Glomerular endothelial cell (primary cell): ENCODE results near the gene OR52A5. TPM values are rescaled to one million over a fixed set of nuclear protein-coding genes. Genes with fewer than 3 reads are reported as not detected.
"Not testable (repeated sequence)": the region's sequence is repeated elsewhere in the genome, so short reads cannot be mapped to it uniquely, and the experiment has no call there.

Experiments used
- DNase-seq: peaks from one replicate; pipeline ENCODE4 v3.0.0-alpha.2; 2011; ENCODE audit warnings: low read depth, low spot score; ENCODE audit errors: extremely low read depth
- total RNA-seq: library from RNA; depleted of rRNA; stranded (reverse); fragments of >200 nt; gene quantifications from 2 replicates; pipeline ENCODE4 v1.2.3, GENCODE V29; 2015

Gene OR52A5
- total RNA-seq: not detected in 2 replicates

DNA sequence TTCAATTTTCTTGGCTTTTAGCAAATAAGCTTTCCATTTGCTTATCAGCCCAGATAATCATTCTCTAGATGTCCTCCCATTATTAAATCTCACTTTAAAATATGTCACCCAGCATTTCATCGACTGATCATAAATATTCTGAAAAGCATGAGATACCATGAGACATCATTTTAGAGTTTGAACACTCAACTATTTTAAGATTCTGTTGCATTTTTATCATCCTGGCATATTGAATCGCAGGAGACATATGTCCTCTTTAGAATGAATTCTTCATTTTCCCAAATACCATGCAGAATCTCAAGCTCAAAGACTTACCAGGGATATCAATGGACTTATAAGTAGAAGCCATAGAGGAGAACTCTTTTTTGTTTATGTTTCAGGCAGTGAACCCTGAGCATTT, at the start of gene OR52A5:
OR52A5 (minus strand) TSS at position 361 of the 400 bp plus-strand sequence. CDS start 5,714 bp downstream, outside the sequence.
- no peak for DNase-seq

DNA sequence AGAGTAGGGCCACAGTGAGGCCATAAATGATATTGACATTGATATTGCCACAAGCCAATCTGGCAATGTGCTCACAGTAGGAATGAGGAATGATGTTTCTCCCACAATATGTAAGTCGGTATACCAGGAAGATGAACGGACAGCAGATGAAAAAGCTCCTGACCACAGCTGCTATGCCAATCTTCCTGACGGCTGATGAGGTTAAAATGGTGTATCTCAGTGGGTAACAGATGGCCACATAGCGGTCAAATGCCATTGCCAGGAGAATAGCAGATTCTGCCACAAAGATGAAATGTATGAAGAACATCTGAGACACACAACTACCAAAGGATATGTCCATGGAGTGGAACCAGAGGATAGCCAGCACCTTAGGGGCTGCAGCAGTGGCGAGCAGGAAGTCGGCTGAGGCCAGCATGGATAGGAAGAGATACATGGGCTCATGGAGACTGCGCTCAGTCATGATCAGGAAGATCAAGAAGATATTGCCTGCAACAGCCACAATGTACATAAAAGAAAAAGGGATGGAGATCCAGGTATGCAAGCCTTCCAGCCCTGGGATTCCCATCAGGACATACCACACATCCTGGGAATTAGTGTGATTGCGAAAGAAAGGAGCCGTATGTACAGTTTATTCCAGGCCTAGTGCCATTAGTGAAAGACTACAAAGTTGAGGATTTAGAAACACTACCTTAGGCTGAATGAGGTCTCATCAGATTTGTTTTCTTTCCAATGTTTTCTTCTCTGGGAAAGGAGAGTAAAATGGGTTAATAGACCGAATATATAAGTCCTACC, 40.1 kb upstream of the OR52A5 start:
- DNase-seq: no peak

DNA sequence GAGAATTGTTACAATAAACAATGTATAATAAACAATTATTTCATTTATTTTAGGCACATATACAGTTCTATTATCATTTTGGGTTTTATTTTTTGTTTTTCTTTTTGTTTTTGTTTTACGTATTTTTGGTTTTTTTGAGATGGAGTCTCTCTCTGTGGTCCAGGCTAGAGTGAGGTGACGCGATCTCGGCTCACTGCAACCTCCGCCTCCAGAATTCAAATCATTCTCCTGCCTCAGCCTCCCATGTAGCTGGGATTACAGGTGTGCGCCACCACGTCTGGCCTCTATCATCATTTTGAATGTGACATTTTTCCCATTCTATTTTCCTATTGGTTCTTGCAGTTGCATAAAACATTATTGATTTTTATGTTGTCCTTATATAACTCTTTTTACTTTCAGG, 36.8 kb upstream of the OR52A5 start:
- no peak for DNase-seq

DNA sequence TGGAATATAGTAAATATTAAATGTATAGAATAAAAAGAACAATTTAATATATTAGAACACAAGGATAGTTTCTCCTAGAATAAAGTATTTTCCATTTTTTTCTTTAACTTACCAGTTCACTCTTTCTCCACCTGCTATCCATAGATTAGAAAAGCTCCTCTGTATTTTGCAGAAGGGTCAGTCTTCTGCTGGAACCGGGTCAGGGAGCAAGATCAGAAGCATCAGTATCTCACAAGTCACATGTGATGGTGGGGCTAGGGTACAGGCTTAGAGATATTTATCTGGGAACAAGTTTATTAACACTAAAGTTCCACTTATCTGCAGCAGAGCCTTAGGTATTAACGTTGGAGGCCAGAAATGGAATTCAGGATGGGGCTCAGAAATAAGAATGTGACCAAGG, 33.7 kb upstream of the OR52A5 start:
- DNase-seq: no peak

DNA sequence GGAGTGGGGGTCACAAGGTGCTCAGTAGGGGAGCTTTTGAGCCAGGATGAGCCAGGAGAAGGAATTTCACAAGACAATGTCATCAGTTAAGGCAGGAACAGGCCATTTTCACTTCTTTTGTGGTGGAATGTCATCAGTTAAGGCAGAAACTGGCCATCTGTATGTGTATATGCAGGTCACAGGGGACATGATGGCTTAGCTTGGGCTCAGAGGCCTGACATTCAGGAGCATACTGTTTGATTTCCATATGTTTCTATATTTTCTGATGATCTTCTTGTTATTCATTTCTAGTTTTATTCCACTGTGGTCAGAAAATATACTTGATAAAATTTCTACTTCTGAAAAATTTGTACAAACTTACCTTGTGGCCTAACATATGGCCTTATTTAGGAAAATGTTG, 27.7 kb upstream of the OR52A5 start:
- not testable (repeated sequence) for DNase-seq

DNA sequence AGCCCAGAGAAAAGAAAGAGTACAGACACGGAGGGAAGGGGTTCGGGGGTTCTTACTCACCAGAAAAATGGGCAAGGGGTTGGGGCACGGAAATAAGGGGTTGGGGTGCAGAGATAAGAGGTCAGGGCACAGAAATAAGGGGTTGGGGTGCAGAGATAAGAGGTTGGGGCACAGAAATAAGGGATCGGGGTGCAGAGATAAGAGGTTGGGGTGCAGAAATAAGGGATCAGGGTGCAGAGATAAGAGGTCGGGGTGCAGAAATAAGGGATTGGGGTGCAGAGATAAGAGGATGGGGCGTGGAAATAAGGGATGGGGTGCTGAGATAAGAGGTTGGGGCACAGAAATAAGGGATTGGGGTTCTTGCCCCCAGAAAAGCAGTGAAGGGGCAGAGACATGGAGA, 26.7 kb upstream of the OR52A5 start:
- not testable (repeated sequence) for DNase-seq

DNA sequence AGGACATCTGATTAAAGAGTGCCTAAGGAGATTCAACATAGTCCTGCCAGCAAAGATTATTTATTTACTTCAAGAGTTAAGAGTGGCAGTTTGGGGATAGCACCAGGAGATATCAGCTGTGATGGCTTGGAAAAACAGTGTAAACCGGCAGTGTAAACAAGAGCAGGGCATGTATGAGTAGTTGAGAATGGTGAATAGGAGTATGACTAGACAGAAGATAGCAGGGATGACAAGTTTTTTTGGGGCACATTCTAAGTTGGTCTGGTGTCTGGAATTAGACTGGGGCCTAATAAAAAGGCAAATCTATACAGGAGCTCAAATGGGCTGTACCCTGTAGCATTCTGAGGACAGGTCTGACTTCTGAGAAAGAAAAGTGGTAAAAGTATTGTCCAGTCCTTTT, 22.9 kb upstream of the OR52A5 start:
- not testable (repeated sequence) for DNase-seq

DNA sequence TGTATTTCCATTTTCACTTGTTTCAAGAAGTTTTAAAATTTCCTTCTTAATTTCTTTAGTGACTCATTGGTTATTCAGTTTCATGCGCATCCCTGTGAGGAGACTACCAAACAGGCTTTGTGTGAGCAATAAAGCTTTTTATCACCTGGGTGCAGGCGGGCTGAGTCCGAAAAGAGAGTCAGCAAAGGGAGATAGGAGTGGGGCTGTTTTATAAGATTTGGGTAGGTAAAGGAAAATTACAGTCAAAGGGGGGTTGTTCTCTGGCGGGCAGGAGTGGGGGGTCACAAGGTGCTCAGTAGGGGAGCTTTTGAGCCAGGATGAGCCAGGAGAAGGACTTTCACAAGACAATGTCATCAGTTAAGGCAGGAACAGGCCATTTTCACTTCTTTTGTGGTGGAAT, 22.1 kb upstream of the OR52A5 start:
- not testable (repeated sequence) for DNase-seq

DNA sequence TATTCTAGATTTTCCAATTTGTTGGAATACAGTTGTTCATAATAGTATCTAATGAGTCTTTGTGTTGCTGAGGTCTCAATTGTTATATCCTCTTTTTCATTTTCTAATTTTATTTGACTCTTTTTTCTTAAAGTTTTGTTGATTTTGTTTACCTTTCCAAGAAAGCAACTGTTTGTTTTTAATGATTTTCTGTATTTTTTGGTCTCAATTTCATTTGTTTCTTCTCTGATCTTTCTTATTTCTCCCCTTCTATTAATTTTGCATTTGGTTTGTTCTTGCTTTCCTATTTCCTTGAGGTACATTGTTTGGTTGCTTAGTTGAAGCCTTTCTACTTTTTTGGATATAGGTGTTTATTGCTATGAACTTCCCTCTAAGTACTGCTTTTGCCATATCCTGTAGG, 21.6 kb upstream of the OR52A5 start:
- DNase-seq: no peak

DNA sequence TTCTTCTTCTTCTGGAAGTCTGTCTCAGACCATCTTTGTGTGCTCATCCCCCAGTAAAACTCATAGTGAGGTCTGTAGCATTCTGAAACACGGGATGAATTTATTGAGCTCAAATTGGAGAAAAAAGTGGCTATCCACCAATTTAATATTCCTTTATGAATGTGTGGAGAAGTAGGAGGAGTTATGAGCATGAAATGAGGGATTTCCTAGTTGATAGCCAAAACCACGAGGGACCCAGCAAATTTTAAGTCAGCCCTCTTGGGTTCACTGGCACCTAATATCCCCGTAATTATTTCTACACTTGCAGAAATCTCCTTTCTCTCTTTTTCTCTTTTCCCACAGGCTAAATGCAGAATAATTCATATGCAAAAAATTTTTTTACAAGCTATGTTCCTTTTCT, 16.5 kb upstream of the OR52A5 start, which contains the start of gene OR52A1:
OR52A1 (minus strand) TSS at position 101 of the 400 bp plus-strand sequence. CDS start 2,388 bp downstream, outside the sequence.
- no peak for DNase-seq

DNA sequence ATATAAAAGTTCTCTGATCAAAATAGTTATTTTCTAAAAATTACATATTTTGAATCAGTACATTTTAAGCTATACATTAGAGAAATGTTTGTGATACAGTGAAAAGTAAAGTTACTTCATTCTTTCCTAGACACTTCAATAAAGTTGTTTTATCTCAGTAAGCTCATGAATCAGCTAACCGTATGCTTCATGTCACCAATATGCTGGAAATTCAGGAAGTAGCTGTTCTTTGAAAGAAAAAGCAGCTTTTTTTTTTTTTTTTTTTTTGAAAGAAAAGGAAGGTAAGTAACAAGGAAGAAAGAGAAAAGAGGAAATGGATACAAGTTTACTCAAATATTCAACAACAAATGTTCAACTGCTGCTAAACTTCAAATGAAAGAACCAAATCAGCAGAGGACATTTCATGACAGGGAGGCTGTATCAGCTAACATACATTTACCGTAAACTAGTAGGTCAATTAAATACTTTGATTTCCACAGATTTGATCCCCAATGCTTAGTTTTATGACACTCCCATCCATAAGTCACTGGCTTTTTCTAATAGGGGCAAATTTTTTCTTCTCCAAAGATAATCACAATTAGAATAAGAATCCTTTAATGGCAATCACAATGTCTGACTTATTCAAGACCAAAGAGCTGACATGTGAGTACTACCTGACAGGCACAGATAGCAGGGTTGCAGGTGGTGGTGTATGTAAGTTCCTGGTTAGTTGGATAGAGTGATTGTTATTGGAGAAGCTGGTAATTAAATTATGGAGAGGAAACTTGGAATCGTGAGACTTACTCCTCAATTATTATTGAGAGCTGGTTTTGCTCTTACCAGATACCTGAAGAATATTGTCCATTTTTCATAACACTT, 15.6 kb upstream of the OR52A5 start:
- DNase-seq: no peak

DNA sequence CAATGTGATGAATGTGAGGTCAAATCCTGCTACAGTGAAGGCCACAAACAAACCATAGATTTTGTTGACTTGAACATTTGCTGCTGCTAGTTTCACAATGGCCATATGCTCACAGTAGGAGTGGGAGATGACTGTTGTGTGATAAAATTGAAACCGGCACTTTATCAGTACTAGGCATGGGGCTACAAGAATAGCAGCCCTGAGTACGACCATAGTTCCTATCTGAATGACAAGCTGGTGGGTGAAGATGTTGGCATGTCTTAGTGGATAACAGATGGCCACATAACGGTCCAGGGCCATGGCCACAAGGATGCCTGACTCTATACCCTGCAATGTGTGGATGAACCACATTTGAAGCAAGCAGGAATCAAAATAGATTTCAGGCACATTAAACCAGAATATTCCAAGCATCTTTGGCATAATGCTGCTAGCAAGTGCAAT, 13.6 kb upstream of the OR52A5 start:
- DNase-seq: no peak

DNA sequence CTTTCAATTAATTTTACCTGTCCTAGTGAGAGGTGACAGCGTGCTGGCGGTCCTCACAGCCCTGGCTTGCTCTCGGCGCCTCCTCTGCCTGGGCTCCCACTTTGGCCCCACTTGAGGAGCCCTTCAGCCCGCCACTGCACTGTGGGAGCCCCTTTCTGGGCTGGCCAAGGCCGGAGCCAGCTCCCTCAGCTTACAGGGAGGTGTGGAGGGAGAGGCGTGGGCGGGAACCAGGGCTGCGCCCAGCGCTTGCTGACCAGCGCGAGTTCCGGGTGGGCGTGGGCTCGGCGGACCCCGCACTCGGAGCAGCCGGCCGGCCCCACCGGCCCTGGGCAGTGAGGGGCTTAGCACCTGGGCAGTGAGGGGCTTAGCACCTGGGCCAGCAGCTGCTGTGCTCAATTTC, 6.0 kb upstream of the OR52A5 start:
- DNase-seq: not testable (repeated sequence)

DNA sequence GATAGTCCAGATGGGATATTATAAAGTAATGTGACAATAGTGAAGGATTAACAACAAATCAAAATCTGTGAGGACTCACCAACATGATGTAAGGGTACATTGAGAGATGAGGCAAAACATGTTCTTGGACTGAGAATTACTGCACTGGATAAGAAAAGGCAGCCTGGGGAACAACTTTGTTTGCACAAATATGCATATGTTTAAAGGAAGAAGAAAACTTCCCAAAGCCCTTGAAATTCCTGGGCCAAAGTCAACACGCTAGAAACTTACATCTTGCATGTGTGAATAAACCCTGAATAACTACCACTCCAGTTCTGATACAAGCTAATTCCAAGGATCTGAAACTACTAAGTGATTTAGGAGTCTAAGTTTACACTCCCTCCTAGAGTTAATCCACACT, 1.1 kb downstream of the OR52A5 start:
- DNase-seq: no peak

DNA sequence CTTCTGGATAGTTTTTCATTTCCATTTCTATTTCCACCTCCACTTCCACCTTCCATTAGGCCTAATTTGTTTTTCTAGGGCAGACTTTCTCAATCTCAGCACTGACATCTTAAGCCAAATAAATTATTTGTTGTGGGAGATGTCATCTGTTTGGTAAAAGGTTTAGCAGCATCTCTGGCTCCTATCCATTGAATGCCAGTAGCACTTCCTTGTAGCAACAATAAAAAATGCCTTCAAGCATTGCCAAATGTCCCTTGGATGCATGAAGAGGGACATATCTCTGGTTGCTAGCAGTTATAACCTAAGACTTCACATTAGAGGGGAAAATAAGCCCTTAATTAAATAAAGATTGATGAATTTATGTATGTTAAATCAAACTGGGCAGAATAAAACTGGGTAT, 1.9 kb downstream of the OR52A5 start:
- DNase-seq: no peak

DNA sequence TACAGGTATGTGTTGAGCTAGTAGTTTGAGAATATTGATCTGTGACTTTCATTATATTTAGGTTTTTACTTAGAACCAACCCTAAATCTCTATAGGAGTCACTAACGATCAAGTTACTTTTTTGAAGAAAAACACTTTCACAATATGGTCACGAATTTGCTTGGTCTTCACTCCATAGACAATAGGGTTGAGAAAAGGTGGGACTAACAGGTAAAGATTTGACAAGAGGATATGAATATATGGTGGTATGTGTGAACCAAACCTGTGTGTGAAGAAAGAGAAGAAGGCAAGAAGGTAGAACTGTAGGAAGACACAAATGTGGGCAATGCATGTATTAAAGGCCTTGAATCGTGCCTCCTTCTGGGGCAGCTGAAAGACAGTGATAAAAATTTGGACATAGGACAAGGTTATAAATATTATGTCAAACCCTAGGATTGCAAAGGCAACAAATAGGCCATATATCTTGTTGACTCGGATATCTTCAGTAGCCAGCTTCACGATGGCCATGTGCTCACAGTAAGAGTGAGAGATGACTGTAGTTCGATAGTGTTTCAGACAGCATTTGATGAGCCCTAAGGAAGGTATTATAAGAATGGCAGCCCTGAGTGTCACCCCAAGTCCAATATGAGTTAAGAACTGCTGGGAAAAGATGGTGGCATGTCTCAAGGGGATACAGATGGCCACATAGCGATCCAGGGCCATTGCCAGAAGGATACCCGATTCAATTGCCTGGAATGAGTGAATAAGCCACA, 6.4 kb downstream of the OR52A5 start:
- no peak for DNase-seq

DNA sequence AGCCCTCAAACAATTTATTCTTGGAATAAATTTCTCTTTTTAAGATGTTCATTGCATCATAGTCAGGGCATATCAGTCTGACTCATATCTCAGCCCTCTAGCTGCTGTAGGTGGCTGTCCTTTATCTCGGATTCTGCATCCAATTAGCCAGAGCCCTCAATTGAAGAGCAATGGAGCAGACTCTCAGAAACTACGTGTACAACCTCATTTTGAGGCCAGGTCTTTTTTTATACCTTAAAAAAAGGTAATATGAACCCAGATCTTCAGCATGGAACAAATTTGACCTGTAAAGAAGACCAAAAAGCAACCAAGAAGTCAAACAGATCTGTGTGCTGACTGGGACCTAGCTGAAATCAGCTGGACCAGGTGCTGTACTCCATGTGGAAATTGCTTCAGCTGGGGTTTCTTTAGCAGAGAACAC, 8.7 kb downstream of the OR52A5 start:
- DNase-seq: no peak

DNA sequence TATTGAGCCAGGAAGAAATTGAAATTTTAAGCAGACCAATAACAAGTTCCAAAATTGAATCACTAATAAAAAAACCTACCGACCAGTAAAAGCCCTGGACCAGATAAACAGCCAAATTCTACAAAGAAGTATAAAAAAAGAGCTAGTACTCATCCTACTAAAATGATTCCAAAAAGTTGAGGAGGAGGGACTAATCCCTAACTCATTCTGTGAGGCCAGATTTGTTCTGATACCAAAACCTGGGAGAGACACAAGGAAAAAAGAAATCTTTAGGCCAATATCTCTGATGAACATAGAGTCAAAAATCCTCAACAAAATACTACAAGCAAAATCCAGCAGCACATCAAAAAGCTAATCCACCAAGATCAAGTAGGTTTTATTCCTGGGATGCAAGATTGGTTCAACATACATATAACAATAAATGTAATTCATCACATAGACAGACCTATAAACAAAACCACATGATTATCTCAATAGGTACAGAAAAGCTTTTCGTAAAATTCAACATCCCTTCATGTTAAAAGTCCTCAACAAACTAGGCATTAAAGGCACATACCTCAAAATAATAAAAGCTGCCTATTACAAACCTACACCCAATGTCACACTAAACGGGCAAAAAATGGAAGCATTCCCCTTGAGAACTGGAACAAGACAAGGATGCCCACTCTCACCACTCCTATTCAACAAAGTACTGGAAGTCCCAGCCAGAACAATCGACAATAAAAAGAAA, 13.1 kb downstream of the OR52A5 start:
- DNase-seq: no peak

DNA sequence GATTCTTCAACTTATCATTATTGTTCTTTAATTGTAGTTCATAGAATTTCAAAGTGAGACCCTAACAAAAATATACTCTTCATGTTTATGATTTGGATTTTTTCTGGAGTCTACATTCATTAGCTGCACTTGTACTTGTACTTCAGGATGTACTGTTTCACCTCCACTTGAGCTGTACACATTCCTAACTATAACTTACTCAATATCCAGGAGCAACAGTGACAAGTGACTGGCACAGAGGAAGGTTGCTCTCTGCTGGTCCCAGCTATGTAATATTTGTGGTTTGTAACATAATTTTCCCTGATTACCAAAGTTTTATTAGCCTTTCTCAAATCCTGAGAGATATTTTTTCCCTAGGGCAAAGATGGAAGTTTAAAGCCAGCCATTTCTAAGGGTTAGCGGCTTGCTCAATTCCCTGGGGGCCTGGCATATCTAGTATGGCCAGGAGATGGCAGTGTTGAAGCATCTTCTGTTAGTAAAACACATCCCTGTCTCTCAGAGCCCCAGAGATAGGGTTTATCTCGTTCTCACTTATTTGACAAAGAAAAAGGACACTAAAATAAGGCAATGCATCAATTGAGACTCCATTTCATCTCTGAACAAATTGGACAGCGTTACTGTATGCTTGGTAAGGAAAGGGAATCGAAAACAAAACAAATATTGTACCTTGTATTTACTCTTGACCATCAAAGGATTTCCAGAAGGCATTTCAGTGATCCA, 14.2 kb downstream of the OR52A5 start:
- DNase-seq: peak; percentile 33

DNA sequence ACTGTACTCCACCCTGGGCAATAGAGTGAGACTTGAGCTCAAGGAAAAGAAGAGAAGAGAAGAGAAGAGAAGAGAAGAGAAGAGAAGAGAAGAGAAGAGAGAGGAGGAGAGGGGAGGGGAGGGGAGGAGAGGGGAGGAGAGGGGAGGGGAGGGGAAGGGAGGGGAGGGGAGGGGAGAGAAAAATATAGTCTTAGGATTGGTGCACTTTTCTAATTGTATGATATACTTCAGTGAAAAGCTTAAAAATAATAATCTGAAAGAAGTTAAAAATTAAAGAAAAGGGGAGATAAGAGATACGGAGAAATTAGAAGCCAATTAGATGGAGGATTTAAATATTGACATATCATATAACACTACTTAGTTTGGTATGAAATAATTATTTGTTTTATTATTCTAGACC, 19.3 kb downstream of the OR52A5 start:
- DNase-seq: no peak
